Liver (tissue), 9 donors: Measurements from ENCODE around the gene RGL4. TPM values are rescaled to one million over a fixed set of nuclear protein-coding genes. Genes with fewer than 3 reads are reported as not detected.

Experiments used
- DNase-seq: peaks from one replicate; pipeline ENCODE4 v3.0.0-alpha.2; 2017; ENCODE audit warnings: low spot score
- H3K27ac ChIP-seq, 2 donors: one replicate each; pipeline ENCODE4 v1.7.0; 2013; ENCODE audit warnings: inconsistent platforms in 2 of 2, low read length in 2 of 2, control low read depth in 1 of 2, low read depth in 1 of 2, mild to moderate bottlenecking in 1 of 2
- H3K27me3 ChIP-seq, 4 donors: one replicate each; pipeline versions ENCODE4 v1.6.1 to v1.7.0; 2013; ENCODE audit warnings: low read length in 3 of 4, inconsistent platforms in 1 of 4, mild to moderate bottlenecking in 1 of 4, moderate library complexity in 1 of 4; ENCODE audit not compliant: control insufficient read depth in 4 of 4, insufficient read depth in 4 of 4
- H3K36me3 ChIP-seq, 4 donors: one replicate each; pipeline versions ENCODE4 v1.6.1 to v1.7.0; 2013; ENCODE audit warnings: low read length in 3 of 4, mild to moderate bottlenecking in 3 of 4, low read depth in 1 of 4, moderate library complexity in 1 of 4; ENCODE audit not compliant: control insufficient read depth in 4 of 4, insufficient read depth in 3 of 4
- H3K4me1 ChIP-seq, 4 donors: one replicate each; pipeline versions ENCODE4 v1.6.1 to v1.7.0; 2013; ENCODE audit warnings: low read length in 3 of 4, mild to moderate bottlenecking in 3 of 4, moderate library complexity in 1 of 4; ENCODE audit not compliant: control insufficient read depth in 4 of 4, insufficient read depth in 4 of 4
- H3K4me3 ChIP-seq, 3 donors: one replicate each; pipeline versions ENCODE4 v1.6.1 to v1.7.0; 2013; ENCODE audit warnings: low read length in 3 of 3, control low read depth in 1 of 3, low read depth in 1 of 3, mild to moderate bottlenecking in 1 of 3
- H3K9ac ChIP-seq, 2 donors: one replicate each; pipeline ENCODE4 v1.7.0; 2013; ENCODE audit warnings: low read length in 2 of 2, mild to moderate bottlenecking in 2 of 2, moderate library complexity in 2 of 2, control low read depth in 1 of 2, low read depth in 1 of 2
- H3K9me3 ChIP-seq, 4 donors: one replicate each; pipeline versions ENCODE4 v1.6.1 to v1.7.0; 2013; ENCODE audit warnings: low read length in 3 of 4; ENCODE audit not compliant: control insufficient read depth in 4 of 4
- EGR1 ChIP-seq, 2 donors: IDR thresholded peaks; 2 replicates each; pipeline ENCODE4 v1.6.1; 2016 to 2018; ENCODE audit warnings: antibody characterized with exemption in 2 of 2, low read depth in 2 of 2
- FOXA1 ChIP-seq: IDR thresholded peaks from 2 replicates; pipeline ENCODE4 v1.6.1; 2016; ENCODE audit warnings: antibody characterized with exemption
- FOXA2 ChIP-seq: IDR thresholded peaks from 2 replicates; pipeline ENCODE4 v1.6.1; 2016; ENCODE audit warnings: antibody characterized with exemption
- GABPA ChIP-seq, 2 donors: IDR thresholded peaks in 1 of 2; conservative IDR thresholded peaks in 1 of 2; 2 replicates each; pipeline ENCODE4 v1.6.1; 2016; ENCODE audit warnings: antibody characterized with exemption in 2 of 2, mild to moderate bottlenecking in 1 of 2, moderate library complexity in 1 of 2
- HNF4A ChIP-seq, 2 donors: conservative IDR thresholded peaks; 2 replicates each; pipeline ENCODE4 v1.6.1; 2016; ENCODE audit warnings: antibody characterized with exemption in 2 of 2, mild to moderate bottlenecking in 2 of 2
- HNF4G ChIP-seq: IDR thresholded peaks from 2 replicates; pipeline ENCODE4 v1.6.1; 2016; ENCODE audit warnings: antibody characterized with exemption
- JUND ChIP-seq, 2 donors: IDR thresholded peaks; 2 replicates each; pipeline ENCODE4 v1.6.1; 2016; ENCODE audit warnings: antibody characterized with exemption in 2 of 2
- NR2F2 ChIP-seq: IDR thresholded peaks from 2 replicates; pipeline ENCODE4 v1.6.1; 2016; ENCODE audit warnings: antibody characterized with exemption
- RAD21 ChIP-seq, 2 donors: IDR thresholded peaks; 2 replicates each; pipeline ENCODE4 v1.6.1; 2016; ENCODE audit warnings: antibody characterized with exemption in 2 of 2, mild to moderate bottlenecking in 2 of 2
- RXRA ChIP-seq, 2 donors: IDR thresholded peaks; 2 replicates each; pipeline ENCODE4 v1.6.1; 2017 to 2018; ENCODE audit warnings: antibody characterized with exemption in 2 of 2, mild to moderate bottlenecking in 1 of 2
- SP1 ChIP-seq: IDR thresholded peaks from 2 replicates; pipeline ENCODE4 v1.6.1; 2018; ENCODE audit warnings: antibody characterized with exemption, mild to moderate bottlenecking
- TAF1 ChIP-seq: conservative IDR thresholded peaks from 2 replicates; pipeline ENCODE4 v1.6.1; 2016; ENCODE audit warnings: antibody characterized with exemption, mild to moderate bottlenecking
- YY1 ChIP-seq: IDR thresholded peaks from 2 replicates; pipeline ENCODE4 v1.6.1; 2016; ENCODE audit warnings: antibody characterized with exemption, mild to moderate bottlenecking
- WGBS: extraction: QIAGEN DNeasy Blood & Tissue Kit; methylation state at CpG from one replicate; pipeline ENCODE4 v1.1.7; 2013; 5-methylcytosine and 5-hydroxymethylcytosine counted together
- polyA plus RNA-seq, 2 donors: library from polyadenylated mRNA; stranded (reverse) in 1 of 2; unstranded in 1 of 2; fragments of 200-250 nt in 1 of 2; fragments of >200 nt in 1 of 2; fragmentation: Nextera tagmentation in 1 of 2; extraction: Ambion mirVana in 1 of 2; gene quantifications; one replicate each; pipeline versions ENCODE4 v1.2.1 to v1.2.3, GENCODE V29; 2013 to 2015
- total RNA-seq, 2 donors: library from RNA; depleted of rRNA; stranded (reverse); fragments of >200 nt; gene quantifications; one replicate each; pipeline ENCODE4 v1.2.3, GENCODE V29; 2014
- TF ChIP-seq, protein P1 (sequence below): IDR thresholded peaks from 2 replicates; pipeline ENCODE4 v1.6.1; 2016; ENCODE audit warnings: antibody characterized with exemption
- TF ChIP-seq, protein P2 (sequence below): fragments of 150-350 bp; IDR thresholded peaks from 2 replicates; pipeline ENCODE4 v1.5.1; 2017; ENCODE audit warnings: improper control_type of control experiment, low read depth, low read length; ENCODE audit not compliant: missing input control
- TF ChIP-seq, protein P3 (sequence below): IDR thresholded peaks from 2 replicates; pipeline ENCODE4 v1.6.1; 2016; ENCODE audit warnings: antibody characterized with exemption, mild to moderate bottlenecking
- TF ChIP-seq, protein P4 (sequence below): IDR thresholded peaks from 2 replicates; pipeline ENCODE4 v1.6.1; 2016; ENCODE audit warnings: antibody characterized with exemption
- TF ChIP-seq, protein P5 (sequence below): IDR thresholded peaks from 2 replicates; pipeline ENCODE4 v1.6.1; 2016; ENCODE audit warnings: antibody characterized with exemption
- donor health status: healthy.
- donor health status: healthy.
- donor health status: healthy.
- donor health status: healthy.
- donor health status: healthy.

The RGL4 gene
- total and polyA plus RNA-seq, 4 donors: 0.25 to 6.2 (median 0.56) TPM

DNA sequence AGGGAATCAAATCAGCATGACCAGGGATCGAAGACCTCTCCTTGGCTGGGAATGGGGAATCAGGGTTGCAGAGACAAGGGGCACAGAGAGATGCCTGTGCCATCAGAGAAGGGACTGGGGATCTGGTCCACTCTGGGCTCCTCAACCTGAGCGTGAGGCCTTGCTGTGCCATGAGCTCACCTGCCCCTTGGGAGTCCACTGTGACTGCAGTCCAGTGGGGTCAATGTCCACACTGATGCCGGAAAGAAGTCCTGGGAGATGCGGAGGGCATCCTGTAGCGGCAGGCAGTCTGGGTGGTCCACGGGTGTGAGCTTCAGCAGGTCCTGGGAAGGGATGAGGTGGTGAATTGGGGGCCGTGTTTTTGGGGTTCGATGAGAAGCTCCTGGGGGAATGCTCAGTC, 7.3 kb upstream of the RGL4 start:
- Histone ChIP-seq H3K27ac (no peak overlapping the region), H3K9me3 (no peaks in the 10 kb centered on the region), H3K4me3 (no peak overlapping the region), H3K4me1 (no peaks in the 10 kb centered on the region), H3K36me3 (peaks cover 0 to 8% (median 5%) of the 10 kb centered on the region in 4 donors), H3K9ac (no peak overlapping the region), H3K27me3 (no peaks in the 10 kb centered on the region)
- DNase-seq: no peak
- 94% methylated on average over 8 of the region's 8 CpGs for WGBS
- TF ChIP-seq EGR1 (IDR thresholded peaks at IDR 0.05; ENCODE audit: low read depth in 2 of 2): no peak
- TF ChIP-seq, protein P1, sequence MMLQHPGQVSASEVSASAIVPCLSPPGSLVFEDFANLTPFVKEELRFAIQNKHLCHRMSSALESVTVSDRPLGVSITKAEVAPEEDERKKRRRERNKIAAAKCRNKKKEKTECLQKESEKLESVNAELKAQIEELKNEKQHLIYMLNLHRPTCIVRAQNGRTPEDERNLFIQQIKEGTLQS: no peak
- TF ChIP-seq, protein P2, sequence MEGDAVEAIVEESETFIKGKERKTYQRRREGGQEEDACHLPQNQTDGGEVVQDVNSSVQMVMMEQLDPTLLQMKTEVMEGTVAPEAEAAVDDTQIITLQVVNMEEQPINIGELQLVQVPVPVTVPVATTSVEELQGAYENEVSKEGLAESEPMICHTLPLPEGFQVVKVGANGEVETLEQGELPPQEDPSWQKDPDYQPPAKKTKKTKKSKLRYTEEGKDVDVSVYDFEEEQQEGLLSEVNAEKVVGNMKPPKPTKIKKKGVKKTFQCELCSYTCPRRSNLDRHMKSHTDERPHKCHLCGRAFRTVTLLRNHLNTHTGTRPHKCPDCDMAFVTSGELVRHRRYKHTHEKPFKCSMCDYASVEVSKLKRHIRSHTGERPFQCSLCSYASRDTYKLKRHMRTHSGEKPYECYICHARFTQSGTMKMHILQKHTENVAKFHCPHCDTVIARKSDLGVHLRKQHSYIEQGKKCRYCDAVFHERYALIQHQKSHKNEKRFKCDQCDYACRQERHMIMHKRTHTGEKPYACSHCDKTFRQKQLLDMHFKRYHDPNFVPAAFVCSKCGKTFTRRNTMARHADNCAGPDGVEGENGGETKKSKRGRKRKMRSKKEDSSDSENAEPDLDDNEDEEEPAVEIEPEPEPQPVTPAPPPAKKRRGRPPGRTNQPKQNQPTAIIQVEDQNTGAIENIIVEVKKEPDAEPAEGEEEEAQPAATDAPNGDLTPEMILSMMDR: no peak
- no peak for TF ChIP-seq SP1
- TF ChIP-seq HNF4G: no peak
- TF ChIP-seq, protein P3, sequence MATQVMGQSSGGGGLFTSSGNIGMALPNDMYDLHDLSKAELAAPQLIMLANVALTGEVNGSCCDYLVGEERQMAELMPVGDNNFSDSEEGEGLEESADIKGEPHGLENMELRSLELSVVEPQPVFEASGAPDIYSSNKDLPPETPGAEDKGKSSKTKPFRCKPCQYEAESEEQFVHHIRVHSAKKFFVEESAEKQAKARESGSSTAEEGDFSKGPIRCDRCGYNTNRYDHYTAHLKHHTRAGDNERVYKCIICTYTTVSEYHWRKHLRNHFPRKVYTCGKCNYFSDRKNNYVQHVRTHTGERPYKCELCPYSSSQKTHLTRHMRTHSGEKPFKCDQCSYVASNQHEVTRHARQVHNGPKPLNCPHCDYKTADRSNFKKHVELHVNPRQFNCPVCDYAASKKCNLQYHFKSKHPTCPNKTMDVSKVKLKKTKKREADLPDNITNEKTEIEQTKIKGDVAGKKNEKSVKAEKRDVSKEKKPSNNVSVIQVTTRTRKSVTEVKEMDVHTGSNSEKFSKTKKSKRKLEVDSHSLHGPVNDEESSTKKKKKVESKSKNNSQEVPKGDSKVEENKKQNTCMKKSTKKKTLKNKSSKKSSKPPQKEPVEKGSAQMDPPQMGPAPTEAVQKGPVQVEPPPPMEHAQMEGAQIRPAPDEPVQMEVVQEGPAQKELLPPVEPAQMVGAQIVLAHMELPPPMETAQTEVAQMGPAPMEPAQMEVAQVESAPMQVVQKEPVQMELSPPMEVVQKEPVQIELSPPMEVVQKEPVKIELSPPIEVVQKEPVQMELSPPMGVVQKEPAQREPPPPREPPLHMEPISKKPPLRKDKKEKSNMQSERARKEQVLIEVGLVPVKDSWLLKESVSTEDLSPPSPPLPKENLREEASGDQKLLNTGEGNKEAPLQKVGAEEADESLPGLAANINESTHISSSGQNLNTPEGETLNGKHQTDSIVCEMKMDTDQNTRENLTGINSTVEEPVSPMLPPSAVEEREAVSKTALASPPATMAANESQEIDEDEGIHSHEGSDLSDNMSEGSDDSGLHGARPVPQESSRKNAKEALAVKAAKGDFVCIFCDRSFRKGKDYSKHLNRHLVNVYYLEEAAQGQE: no peak
- TF ChIP-seq GABPA (IDR thresholded peaks at IDR 0.05 in 1 of 2, conservative IDR thresholded peaks at IDR 0.05 in 1 of 2): no peak
- TF ChIP-seq NR2F2: no peak
- TF ChIP-seq, protein P4, sequence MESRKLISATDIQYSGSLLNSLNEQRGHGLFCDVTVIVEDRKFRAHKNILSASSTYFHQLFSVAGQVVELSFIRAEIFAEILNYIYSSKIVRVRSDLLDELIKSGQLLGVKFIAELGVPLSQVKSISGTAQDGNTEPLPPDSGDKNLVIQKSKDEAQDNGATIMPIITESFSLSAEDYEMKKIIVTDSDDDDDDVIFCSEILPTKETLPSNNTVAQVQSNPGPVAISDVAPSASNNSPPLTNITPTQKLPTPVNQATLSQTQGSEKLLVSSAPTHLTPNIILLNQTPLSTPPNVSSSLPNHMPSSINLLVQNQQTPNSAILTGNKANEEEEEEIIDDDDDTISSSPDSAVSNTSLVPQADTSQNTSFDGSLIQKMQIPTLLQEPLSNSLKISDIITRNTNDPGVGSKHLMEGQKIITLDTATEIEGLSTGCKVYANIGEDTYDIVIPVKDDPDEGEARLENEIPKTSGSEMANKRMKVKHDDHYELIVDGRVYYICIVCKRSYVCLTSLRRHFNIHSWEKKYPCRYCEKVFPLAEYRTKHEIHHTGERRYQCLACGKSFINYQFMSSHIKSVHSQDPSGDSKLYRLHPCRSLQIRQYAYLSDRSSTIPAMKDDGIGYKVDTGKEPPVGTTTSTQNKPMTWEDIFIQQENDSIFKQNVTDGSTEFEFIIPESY: no peak

DNA sequence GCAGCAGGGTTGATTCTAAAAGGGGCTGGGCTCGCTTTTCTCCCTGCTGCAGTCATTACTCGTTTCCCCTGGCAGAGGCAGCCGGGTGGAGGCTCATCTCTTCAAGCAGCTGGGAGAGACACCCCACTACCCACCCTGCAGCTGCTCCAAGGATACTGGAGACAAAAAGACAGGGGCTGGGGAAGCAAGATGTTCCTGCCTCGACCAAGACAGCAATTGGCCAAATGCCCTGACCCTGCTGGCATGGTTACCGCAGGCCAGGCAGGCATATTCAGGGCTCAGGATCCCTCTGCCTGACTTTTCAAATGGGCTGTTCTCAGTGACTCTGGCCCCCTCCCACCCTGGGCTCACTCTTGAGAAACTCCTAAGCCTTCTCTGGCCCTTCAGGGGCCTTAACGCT, 6.8 kb upstream of the RGL4 start:
- 82% methylated on average over 6 of the region's 6 CpGs for WGBS
- Histone ChIP-seq H3K9ac (no peak overlapping the region), H3K27me3 (no peaks in the 10 kb centered on the region), H3K4me1 (no peaks in the 10 kb centered on the region), H3K4me3 (no peak overlapping the region), H3K27ac (no peak overlapping the region), H3K36me3 (peaks cover 0 to 8% (median 5%) of the 10 kb centered on the region in 4 donors), H3K9me3 (no peaks in the 10 kb centered on the region)
- DNase-seq: no peak
- TF ChIP-seq YY1 (no peak), RAD21 (IDR thresholded peaks at IDR 0.05) (no peak), RXRA (IDR thresholded peaks at IDR 0.05) (no peak), FOXA2 (no peak), JUND (IDR thresholded peaks at IDR 0.05) (no peak), TAF1 (no peak), HNF4A (conservative IDR thresholded peaks at IDR 0.05) (no peak), FOXA1 (no peak), NR2F2 (no peak), GABPA (IDR thresholded peaks at IDR 0.05 in 1 of 2, conservative IDR thresholded peaks at IDR 0.05 in 1 of 2) (no peak), HNF4G (no peak), EGR1 (IDR thresholded peaks at IDR 0.05; ENCODE audit: low read depth in 2 of 2) (no peak)
- TF ChIP-seq, protein P5, sequence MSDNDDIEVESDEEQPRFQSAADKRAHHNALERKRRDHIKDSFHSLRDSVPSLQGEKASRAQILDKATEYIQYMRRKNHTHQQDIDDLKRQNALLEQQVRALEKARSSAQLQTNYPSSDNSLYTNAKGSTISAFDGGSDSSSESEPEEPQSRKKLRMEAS: no peak
- TF ChIP-seq, protein P2: no peak
- TF ChIP-seq, protein P1: no peak
- TF ChIP-seq, protein P4: no peak
